ENCODE results near the gene FAM32A.

FAM32A gene

DNA sequence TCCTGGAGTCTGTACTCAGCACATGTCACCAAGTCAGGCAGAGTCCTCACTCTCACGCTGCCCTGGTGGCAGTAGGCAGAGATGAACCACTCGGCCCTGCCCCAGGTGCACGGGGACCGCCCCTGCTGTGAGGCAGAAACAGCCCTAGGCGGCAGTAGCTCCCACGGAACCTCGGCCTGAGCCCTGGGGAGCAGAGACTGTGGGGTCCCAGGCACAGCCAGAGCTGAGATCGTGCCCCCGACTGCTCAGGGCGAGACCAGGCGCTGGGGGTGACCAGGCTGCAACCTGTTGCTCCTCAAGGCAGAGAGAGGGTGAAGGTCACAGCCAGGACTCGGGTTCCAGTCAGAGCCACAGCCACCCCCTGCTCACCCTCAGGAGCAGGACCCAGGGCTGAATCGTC, 47.4 kb downstream of the FAM32A start:
- POLR2A ChIA-PET (ENCODE audit: low non-redundant PET), result no interaction called here
- CTCF ChIA-PET, result no interaction called here
- no peak for DNase-seq (ENCODE audit: low spot score)
- TF ChIP-seq CTCF (conservative IDR thresholded peaks at IDR 0.05; ENCODE audit: low read depth), result no peak
- H3K27ac ChIP-seq, result peak overlapping the region; percentile 10; the same call in 1 of the 2 replicates

GRCh38 chr19:16233081-16233776, 48.0 kb downstream of the FAM32A start:
- POLR2A ChIA-PET (ENCODE audit: low non-redundant PET), result no interaction called here
- DNase-seq (ENCODE audit: low spot score), result no peak
- H3K27ac ChIP-seq, result peak overlapping the region; percentile 10; the same call in 1 of the 2 replicates
- CTCF ChIA-PET, result no interaction called here
- no peak for TF ChIP-seq CTCF (conservative IDR thresholded peaks at IDR 0.05; ENCODE audit: low read depth)

- no peak for DNase-seq (ENCODE audit: low spot score)
- no peak for TF ChIP-seq CTCF (conservative IDR thresholded peaks at IDR 0.05; ENCODE audit: low read depth)
- no peak overlapping the region for H3K27ac ChIP-seq
- CTCF ChIA-PET, result interaction anchor here (0.7 kb wide), 1 partner anchor 14 kb away, joined by 3 read pairs; no protein-coding TSS in a partner anchor
- POLR2A ChIA-PET (ENCODE audit: low non-redundant PET), result no interaction called here
Measured at GRCh38 chr19:16233836-16234551, 48.8 kb downstream of the FAM32A start.

DNA sequence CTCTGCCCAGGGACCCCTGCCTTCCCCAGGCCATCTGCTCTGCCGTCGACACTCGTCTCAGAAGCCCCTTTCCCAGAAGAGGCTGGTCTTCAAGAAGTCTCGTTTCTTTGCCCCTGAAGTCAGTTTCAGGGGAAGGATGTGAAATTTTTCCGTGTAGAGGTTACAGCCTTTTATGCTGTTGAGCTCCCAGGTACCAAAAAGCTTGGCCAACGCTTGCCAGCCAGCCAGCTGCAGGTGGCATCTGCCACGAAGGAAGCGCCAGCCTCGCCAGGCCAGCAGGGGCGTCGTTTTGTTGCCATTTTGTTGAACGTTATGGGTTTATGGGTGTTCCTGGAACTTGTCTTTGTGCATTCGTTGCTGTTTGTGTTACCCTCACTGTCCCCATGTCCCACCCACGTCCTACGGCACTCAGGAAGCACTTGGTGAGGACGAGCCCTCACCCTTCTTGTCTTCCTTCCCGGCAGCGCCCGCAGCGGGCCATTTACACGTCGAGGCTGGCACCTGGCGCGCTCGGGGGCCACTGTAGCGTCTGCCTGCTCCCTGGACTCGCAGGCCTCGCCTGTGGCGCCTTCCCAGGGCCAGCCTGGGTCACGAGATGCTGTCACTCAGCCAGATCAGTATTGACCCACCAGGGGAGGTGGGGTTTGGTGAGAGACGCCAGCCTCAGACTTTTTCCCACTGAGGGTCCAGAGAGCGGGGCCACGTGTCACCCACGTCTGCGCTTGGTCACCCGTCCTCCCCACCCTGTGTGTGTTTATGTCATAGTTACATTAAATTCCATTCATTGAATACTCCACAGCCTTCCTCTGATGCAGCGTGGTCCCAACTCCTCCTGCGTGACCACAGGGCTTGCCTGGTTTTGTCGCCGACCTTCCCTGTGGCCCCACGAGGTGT, 49.6 kb downstream of the FAM32A start:
- POLR2A ChIA-PET (ENCODE audit: low non-redundant PET), result no interaction called here
- no peak for TF ChIP-seq CTCF (conservative IDR thresholded peaks at IDR 0.05; ENCODE audit: low read depth)
- DNase-seq (ENCODE audit: low spot score), result no peak
- CTCF ChIA-PET, result interaction anchor here (0.5 to 0.7 kb wide), 2 partner anchors 15 to 123 kb away, joined by 3 read pairs; no protein-coding TSS in a partner anchor
- peak overlapping the region; percentile 5; the same call in 1 of the 2 replicates for H3K27ac ChIP-seq

GRCh38 chr19:16235811-16236652, 50.8 kb downstream of the FAM32A start:
- peak overlapping the region; percentile 6; the same call in 1 of the 2 replicates for H3K27ac ChIP-seq
- CTCF ChIA-PET, result no interaction called here
- no peak for TF ChIP-seq CTCF (conservative IDR thresholded peaks at IDR 0.05; ENCODE audit: low read depth)
- POLR2A ChIA-PET (ENCODE audit: low non-redundant PET), result no interaction called here
- no peak for DNase-seq (ENCODE audit: low spot score)

Data from RWPE1 (cell line).